ENCODE measurements around the gene LIX1. TPM values are rescaled to one million over a fixed set of nuclear protein-coding genes. Genes with fewer than 3 reads are reported as not detected.
"Not testable (repeated sequence)": the region's sequence is repeated elsewhere in the genome, so short reads cannot be mapped to it uniquely, and the experiment has no call there.

The LIX1 gene
- total RNA-seq, 1 donor from 2014 or later = not detected

DNA sequence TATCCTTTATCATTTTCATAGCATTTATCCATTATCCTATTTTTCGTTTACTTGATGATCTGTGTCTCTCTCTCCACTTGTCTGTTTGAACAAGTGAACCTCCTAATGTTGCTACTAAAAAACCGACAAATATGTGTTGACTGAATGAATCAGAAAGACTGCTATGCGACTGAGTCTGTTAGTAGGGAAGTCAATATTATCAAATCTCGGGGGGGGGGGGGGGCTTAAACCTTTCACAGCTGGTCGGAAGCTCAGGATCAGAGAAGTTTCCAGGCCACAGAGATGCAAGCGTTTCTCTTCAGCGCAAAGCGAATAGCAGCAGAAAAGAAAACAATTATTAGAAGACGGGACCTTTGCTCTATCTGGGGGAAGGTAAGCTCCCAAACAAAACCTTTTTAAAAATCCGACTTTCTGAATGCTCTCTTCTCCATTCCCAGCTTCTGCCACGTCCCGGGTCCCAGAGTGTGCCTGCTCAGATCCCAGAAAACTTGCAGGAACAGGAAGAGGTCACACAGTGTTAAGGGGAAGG, 40.2 kb upstream of the LIX1 start:
- Histone ChIP-seq H3K4me1 (peaks cover 35% of the 10 kb centered on the region), H3K27me3 (no peaks in the 10 kb centered on the region), H3K36me3 (peaks cover 0 to 12% of the 10 kb centered on the region in 2 donors), H3K27ac (peak overlapping the region; percentile 89), H3K4me3 (peak overlapping the region; percentile 63 to 75), H3K9me3 (no peaks in the 10 kb centered on the region)
- no peak for DNase-seq (ENCODE audit: extremely low spot score in 2 of 2)
- TF ChIP-seq, protein P1, sequence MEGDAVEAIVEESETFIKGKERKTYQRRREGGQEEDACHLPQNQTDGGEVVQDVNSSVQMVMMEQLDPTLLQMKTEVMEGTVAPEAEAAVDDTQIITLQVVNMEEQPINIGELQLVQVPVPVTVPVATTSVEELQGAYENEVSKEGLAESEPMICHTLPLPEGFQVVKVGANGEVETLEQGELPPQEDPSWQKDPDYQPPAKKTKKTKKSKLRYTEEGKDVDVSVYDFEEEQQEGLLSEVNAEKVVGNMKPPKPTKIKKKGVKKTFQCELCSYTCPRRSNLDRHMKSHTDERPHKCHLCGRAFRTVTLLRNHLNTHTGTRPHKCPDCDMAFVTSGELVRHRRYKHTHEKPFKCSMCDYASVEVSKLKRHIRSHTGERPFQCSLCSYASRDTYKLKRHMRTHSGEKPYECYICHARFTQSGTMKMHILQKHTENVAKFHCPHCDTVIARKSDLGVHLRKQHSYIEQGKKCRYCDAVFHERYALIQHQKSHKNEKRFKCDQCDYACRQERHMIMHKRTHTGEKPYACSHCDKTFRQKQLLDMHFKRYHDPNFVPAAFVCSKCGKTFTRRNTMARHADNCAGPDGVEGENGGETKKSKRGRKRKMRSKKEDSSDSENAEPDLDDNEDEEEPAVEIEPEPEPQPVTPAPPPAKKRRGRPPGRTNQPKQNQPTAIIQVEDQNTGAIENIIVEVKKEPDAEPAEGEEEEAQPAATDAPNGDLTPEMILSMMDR (IDR thresholded peaks at IDR 0.05) = no peak
- TF ChIP-seq POLR2AphosphoS5 (IDR thresholded peaks at IDR 0.05; ENCODE audit: insufficient read depth in 1 of 2, low read depth in 1 of 2) (no peak), POLR2A (IDR thresholded peaks at IDR 0.05) (no peak)
- intact Hi-C loops (cut with DNase I) = no loop called here

- Histone ChIP-seq H3K27me3 (no peaks in the 10 kb centered on the region), H3K27ac (no peak overlapping the region), H3K9me3 (no peaks in the 10 kb centered on the region), H3K4me1 (peaks cover 35% of the 10 kb centered on the region), H3K4me3 (peak overlapping the region; percentile 63 to 75), H3K36me3 (peaks cover 0 to 19% of the 10 kb centered on the region in 2 donors)
- TF ChIP-seq, protein P1 (IDR thresholded peaks at IDR 0.05) = no peak
- TF ChIP-seq POLR2A (IDR thresholded peaks at IDR 0.05) (no peak), POLR2AphosphoS5 (IDR thresholded peaks at IDR 0.05; ENCODE audit: insufficient read depth in 1 of 2, low read depth in 1 of 2) (no peak)
- intact Hi-C loops (cut with DNase I) = no loop called here
- DNase-seq (ENCODE audit: extremely low spot score in 2 of 2) = no peak
Observed at GRCh38 chr5:97181856-97182545, 39.6 kb upstream of the LIX1 start.

DNA sequence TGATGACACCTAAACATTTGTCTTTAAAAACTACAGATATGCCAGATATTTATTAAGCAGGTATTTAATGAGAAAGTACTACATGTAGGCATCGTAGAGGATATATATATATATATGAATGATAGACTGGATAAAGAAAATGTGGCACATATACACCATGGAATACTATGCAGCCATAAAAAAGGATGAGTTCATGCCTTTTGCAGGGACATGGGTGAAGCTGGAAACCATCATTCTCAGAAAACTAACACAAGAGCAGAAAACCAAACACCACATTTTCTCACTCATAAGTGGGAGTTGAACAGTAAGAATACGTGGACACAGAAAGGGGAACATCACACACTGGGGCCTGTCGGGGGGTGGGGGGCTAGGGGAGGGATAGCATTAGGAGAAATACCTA, 37.0 kb upstream of the LIX1 start:
- H3K27ac ChIP-seq; intact Hi-C loops (cut with DNase I); H3K9me3 ChIP-seq; H3K27me3 ChIP-seq; H3K4me3 ChIP-seq; DNase-seq (ENCODE audit: extremely low spot score in 2 of 2): not testable (repeated sequence)
- Histone ChIP-seq H3K4me1 (peaks cover 33% of the 10 kb centered on the region), H3K36me3 (peaks cover 0 to 42% of the 10 kb centered on the region in 2 donors)

GRCh38 chr5:97172227-97172626, 29.8 kb upstream of the LIX1 start:
- peaks cover 0 to 74% of the 10 kb centered on the region in 2 donors for H3K36me3 ChIP-seq
- intact Hi-C loops (cut with DNase I) = no loop called here
- no peaks in the 10 kb centered on the region for H3K9me3 ChIP-seq
- H3K4me3 ChIP-seq = no peak overlapping the region
- DNase-seq (ENCODE audit: extremely low spot score in 2 of 2) = no peak
- H3K27ac ChIP-seq = no peak overlapping the region
- no peaks in the 10 kb centered on the region for H3K4me1 ChIP-seq
- TF ChIP-seq POLR2AphosphoS5 (IDR thresholded peaks at IDR 0.05; ENCODE audit: insufficient read depth in 1 of 2, low read depth in 1 of 2) (no peak), POLR2A (IDR thresholded peaks at IDR 0.05) (no peak)
- TF ChIP-seq, protein P1 (IDR thresholded peaks at IDR 0.05) = no peak
- no peaks in the 10 kb centered on the region for H3K27me3 ChIP-seq

DNA sequence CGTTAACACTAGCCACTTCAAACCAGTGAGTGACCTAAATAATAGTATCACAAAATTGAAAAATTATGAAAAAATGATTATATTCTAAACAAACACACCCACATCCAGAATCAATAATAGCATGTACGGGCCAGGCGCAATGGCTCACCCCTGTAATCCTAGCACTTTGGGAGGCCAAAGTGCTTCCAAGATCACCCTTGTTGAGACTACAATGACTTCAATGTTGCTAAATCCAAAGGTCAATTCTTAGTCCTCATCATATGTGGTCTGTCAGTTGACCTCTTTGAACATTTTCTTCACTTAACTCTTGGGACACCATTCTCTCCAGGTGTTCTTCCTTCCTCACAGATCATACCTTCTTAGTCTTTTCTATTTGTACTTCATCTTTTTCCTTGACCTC, 29.3 kb upstream of the LIX1 start:
- Histone ChIP-seq H3K4me1 (no peaks in the 10 kb centered on the region), H3K27me3 (no peaks in the 10 kb centered on the region), H3K36me3 (peaks cover 0 to 73% of the 10 kb centered on the region in 2 donors), H3K27ac (no peak overlapping the region), H3K4me3 (no peak overlapping the region), H3K9me3 (no peaks in the 10 kb centered on the region)
- DNase-seq (ENCODE audit: extremely low spot score in 2 of 2) = no peak
- TF ChIP-seq, protein P1 (IDR thresholded peaks at IDR 0.05) = no peak
- no peak for TF ChIP-seq POLR2AphosphoS5 (IDR thresholded peaks at IDR 0.05; ENCODE audit: insufficient read depth in 1 of 2, low read depth in 1 of 2)
- TF ChIP-seq POLR2A (IDR thresholded peaks at IDR 0.05) = no peak
- intact Hi-C loops (cut with DNase I) = no loop called here

All from vagina (tissue), 2 donors.